AG09309 (cell line): ENCODE results near the gene VAT1L.

Source experiments
- DNase-seq: peaks from one replicate; pipeline ENCODE4 v3.0.0-alpha.2; 2010; ENCODE audit warnings: low read depth
- H3K4me3 ChIP-seq: 2 replicates; pipeline ENCODE4 v1.5.1; 2011; ENCODE audit warnings: mild to moderate bottlenecking, low read depth, low read length, moderate library complexity; ENCODE audit not compliant: control insufficient read depth
- TF ChIP-seq, protein P1 (sequence below): IDR thresholded peaks from 2 replicates; pipeline ENCODE4 v1.5.1; 2011; ENCODE audit warnings: mild to moderate bottlenecking, low read depth, low read length, inconsistent platforms; ENCODE audit not compliant: insufficient read depth, control insufficient read depth; ENCODE audit errors: missing control alignments

Gene VAT1L

GRCh38 chr16:77836801-77837200 lies 48.4 kb downstream of the VAT1L start:
- TF ChIP-seq, protein P1, sequence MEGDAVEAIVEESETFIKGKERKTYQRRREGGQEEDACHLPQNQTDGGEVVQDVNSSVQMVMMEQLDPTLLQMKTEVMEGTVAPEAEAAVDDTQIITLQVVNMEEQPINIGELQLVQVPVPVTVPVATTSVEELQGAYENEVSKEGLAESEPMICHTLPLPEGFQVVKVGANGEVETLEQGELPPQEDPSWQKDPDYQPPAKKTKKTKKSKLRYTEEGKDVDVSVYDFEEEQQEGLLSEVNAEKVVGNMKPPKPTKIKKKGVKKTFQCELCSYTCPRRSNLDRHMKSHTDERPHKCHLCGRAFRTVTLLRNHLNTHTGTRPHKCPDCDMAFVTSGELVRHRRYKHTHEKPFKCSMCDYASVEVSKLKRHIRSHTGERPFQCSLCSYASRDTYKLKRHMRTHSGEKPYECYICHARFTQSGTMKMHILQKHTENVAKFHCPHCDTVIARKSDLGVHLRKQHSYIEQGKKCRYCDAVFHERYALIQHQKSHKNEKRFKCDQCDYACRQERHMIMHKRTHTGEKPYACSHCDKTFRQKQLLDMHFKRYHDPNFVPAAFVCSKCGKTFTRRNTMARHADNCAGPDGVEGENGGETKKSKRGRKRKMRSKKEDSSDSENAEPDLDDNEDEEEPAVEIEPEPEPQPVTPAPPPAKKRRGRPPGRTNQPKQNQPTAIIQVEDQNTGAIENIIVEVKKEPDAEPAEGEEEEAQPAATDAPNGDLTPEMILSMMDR, result no peak
- H3K4me3 ChIP-seq, result no peak overlapping the region
- DNase-seq, result no peak

DNA sequence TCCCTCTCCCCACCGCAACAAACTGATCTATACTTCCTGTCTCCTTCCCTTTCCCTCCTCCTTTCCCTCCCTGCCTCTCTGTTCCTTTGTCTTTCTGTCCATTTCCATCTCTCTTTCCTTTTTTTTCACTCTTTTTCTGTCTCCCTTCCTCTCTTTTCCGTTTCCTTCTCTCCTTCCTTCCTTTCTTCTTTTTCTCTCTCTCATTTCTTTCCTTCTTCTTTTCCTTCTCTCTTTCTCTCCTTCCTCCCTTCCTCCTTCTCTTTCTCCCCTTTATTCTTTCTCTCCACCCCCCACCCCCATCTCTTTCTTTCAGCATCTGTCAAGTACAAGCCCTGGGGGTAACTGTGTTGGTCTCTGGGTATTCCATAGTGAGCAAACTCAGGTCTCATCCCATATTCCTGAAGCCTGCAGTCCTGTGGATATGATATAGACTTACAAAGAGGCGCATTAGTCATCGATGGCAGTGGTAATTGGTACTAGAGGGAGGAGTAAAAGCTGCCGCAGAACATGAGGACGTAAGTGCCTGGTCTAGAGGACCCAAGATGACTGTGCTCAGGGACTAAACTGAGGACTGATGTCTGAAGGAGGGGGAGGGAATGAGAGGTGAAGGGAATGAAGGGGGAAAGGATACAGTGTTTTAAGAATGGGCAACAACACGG lies 50.4 kb downstream of the VAT1L start:
- DNase-seq, result no peak
- no peak overlapping the region for H3K4me3 ChIP-seq
- TF ChIP-seq, protein P1, result no peak

DNA sequence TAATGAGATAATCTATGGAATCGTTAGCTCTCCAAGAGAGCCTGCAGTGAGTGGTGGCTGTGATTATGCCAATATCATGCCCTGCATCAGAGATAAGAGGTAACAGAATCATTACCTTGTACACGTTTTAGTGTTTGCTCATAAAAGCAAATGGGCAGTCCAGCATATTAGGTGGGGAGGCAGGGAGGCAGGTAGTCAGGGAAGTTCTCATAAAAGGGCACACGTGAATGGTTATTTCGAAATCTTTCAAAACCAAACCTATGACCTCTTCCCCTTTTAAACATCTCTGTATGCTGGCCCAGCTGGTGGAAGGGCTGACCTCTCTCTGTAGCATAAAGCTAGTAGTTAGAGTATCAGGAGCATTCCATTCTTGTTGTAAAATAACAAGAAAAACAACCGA lies 51.7 kb downstream of the VAT1L start:
- TF ChIP-seq, protein P1, result no peak
- no peak for DNase-seq
- no peak overlapping the region for H3K4me3 ChIP-seq

- TF ChIP-seq, protein P1, result no peak
Measured at GRCh38 chr16:77840673-77841501, 52.5 kb downstream of the VAT1L start.

GRCh38 chr16:77841502-77841763 lies 53.1 kb downstream of the VAT1L start:
- DNase-seq, result no peak
- TF ChIP-seq, protein P1, result no peak
- H3K4me3 ChIP-seq, result no peak overlapping the region

More at GRCh38 chr16:77840673-77841501, 52.5 kb downstream of the VAT1L start:
- no peak for DNase-seq
- H3K4me3 ChIP-seq, result no peak overlapping the region

GRCh38 chr16:77842468-77842867 lies 54.1 kb downstream of the VAT1L start:
- H3K4me3 ChIP-seq, result no peak overlapping the region
- TF ChIP-seq, protein P1, result no peak
- DNase-seq, result no peak
